IMR-90 (cell line): ENCODE measurements around the gene STKLD1. TPM values are rescaled to one million over a fixed set of nuclear protein-coding genes. Genes with fewer than 3 reads are reported as not detected.
A peak's percentile ranks its signal among the peaks of the same experiment; 100 is the strongest.

ENCODE experiments used
- ATAC-seq: fragments of 200-7000 bp; cut with Tn5 transposase; 2 replicates; pipeline ENCODE4 v1.9.1; 2020; ENCODE audit warnings: low read depth, mild to moderate bottlenecking, moderate library complexity
- BruUV-seq: library from RNA; stranded (reverse); fragments of 400-500 nt; replicated peaks from 2 replicates; lab custom pipeline; 2021; lab: Mats Ljungman, UMichigan
- CTCF ChIA-PET: fragments of 300-600 bp; formaldehyde crosslinking; extraction: SDS; loops from one replicate; lab custom pipeline; 2021; ENCODE audit warnings: antibody characterized with exemption; lab: Yijun Ruan, JAX
- POLR2A ChIA-PET: fragments of 300-600 bp; sonication (Branson Sonifier 250); formaldehyde crosslinking; loops from one replicate; lab custom pipeline; 2022; ENCODE audit warnings: antibody characterized with exemption; ENCODE audit not compliant: unreplicated experiment; lab: Charles Lee
- DNase-seq: peaks from one replicate; pipeline ENCODE4 v3.0.0; 2013
- H2AFZ ChIP-seq: replicated peaks from 2 replicates; pipeline ENCODE3; 2013; ENCODE audit warnings: low read length, mild to moderate bottlenecking; ENCODE audit not compliant: poor library complexity
- H2AK5ac ChIP-seq: 2 replicates; pipeline ENCODE4 v1.6.1; 2013; ENCODE audit warnings: low read depth, low read length, inconsistent platforms
- H2AK9ac ChIP-seq: replicated peaks from 2 replicates; pipeline ENCODE3; 2013; ENCODE audit warnings: mild to moderate bottlenecking, low read depth, low read length, moderate library complexity; ENCODE audit not compliant: poor library complexity
- H2BK120ac ChIP-seq: 2 replicates; pipeline ENCODE4 v1.6.1; 2013; ENCODE audit warnings: low read depth, low read length, inconsistent platforms
- H2BK15ac ChIP-seq: 3 replicates; pipeline ENCODE4 v1.6.1; 2013; ENCODE audit warnings: low read depth, low read length, inconsistent platforms
- H2BK20ac ChIP-seq: 2 replicates; pipeline ENCODE4 v1.6.1; 2013; ENCODE audit warnings: low read depth, mild to moderate bottlenecking, inconsistent platforms, low read length, moderate library complexity
- H2BK5ac ChIP-seq: 2 replicates; pipeline ENCODE4 v1.6.1; 2013; ENCODE audit warnings: mild to moderate bottlenecking, low read depth, low read length, inconsistent platforms; ENCODE audit not compliant: poor library complexity, severe bottlenecking
- H3K14ac ChIP-seq: replicated peaks from 2 replicates; pipeline ENCODE4 v1.6.1; 2013; ENCODE audit warnings: low read depth, low read length, inconsistent platforms
- H3K18ac ChIP-seq: 2 replicates; pipeline ENCODE4 v1.6.1; 2013; ENCODE audit warnings: low read depth, low read length, control low read depth
- H3K23ac ChIP-seq: 2 replicates; pipeline ENCODE4 v1.6.1; 2013; ENCODE audit warnings: low read depth, low read length, inconsistent platforms
- H3K27ac ChIP-seq: 2 replicates; pipeline ENCODE4 v1.5.1; 2013; ENCODE audit warnings: mild to moderate bottlenecking, control low read depth, low read length; ENCODE audit not compliant: insufficient read depth
- H3K27me3 ChIP-seq: 2 replicates; pipeline ENCODE4 v1.6.1; 2013; ENCODE audit warnings: low read length; ENCODE audit not compliant: control insufficient read depth, insufficient read depth
- H3K36me3 ChIP-seq: 2 replicates; pipeline ENCODE4 v1.6.1; 2013; ENCODE audit warnings: low read length, mixed read lengths; ENCODE audit not compliant: control insufficient read depth, insufficient read depth
- H3K4ac ChIP-seq: 2 replicates; pipeline ENCODE4 v1.6.1; 2013; ENCODE audit warnings: low read depth, low read length, inconsistent platforms
- H3K4me1 ChIP-seq: 2 replicates; pipeline ENCODE4 v1.6.1; 2013; ENCODE audit warnings: low read length, mixed read lengths; ENCODE audit not compliant: control insufficient read depth, insufficient read depth
- H3K4me2 ChIP-seq: 2 replicates; pipeline ENCODE4 v1.6.1; 2013; ENCODE audit warnings: low read depth, mild to moderate bottlenecking, control low read depth, low read length, moderate library complexity
- H3K4me3 ChIP-seq: 2 replicates; pipeline ENCODE4 v1.5.1; 2013; ENCODE audit warnings: low read depth, mild to moderate bottlenecking, control low read depth, low read length, moderate library complexity; ENCODE audit not compliant: insufficient read depth
- H3K56ac ChIP-seq: 2 replicates; pipeline ENCODE4 v1.6.1; 2013; ENCODE audit warnings: low read length, inconsistent platforms; ENCODE audit not compliant: insufficient read depth; ENCODE audit errors: extremely low read depth
- H3K79me1 ChIP-seq, 2 experiments: 2 replicates each; pipeline ENCODE4 v1.6.1; 2013; ENCODE audit warnings: low read length in 2 of 2, inconsistent platforms in 1 of 2, low read depth in 1 of 2
- H3K9ac ChIP-seq: 2 replicates; pipeline ENCODE4 v1.6.1; 2013; ENCODE audit warnings: low read depth, low read length, control low read depth
- H3K9me1 ChIP-seq: 2 replicates; pipeline ENCODE4 v1.6.1; 2013; ENCODE audit warnings: low read length, inconsistent platforms; ENCODE audit not compliant: insufficient read depth
- H3K9me3 ChIP-seq: 2 replicates; pipeline ENCODE4 v1.6.1; 2013; ENCODE audit warnings: low read length; ENCODE audit not compliant: control insufficient read depth, insufficient read depth
- H4K20me1 ChIP-seq: 2 replicates; pipeline ENCODE4 v1.6.1; 2013; ENCODE audit warnings: low read length, inconsistent platforms; ENCODE audit not compliant: insufficient read depth
- H4K5ac ChIP-seq: 2 replicates; pipeline ENCODE4 v1.6.1; 2013; ENCODE audit warnings: mild to moderate bottlenecking, low read depth, low read length, control low read depth
- H4K8ac ChIP-seq, 2 experiments: 2 replicates each; pipeline ENCODE4 v1.6.1; 2013; ENCODE audit warnings: low read depth in 2 of 2, low read length in 2 of 2, control low read depth in 1 of 2, inconsistent platforms in 1 of 2
- H4K91ac ChIP-seq: 2 replicates; pipeline ENCODE4 v1.6.1; 2013; ENCODE audit warnings: low read depth, low read length, inconsistent platforms; ENCODE audit not compliant: insufficient read depth
- CTCF ChIP-seq: conservative IDR thresholded peaks from 2 replicates; pipeline ENCODE4 v1.5.1; 2012; ENCODE audit warnings: mild to moderate bottlenecking, low read depth, low read length, improper control_type of control experiment
- RFX5 ChIP-seq: IDR thresholded peaks from 2 replicates; pipeline ENCODE4 v1.8.0; 2012; ENCODE audit warnings: low read depth, mild to moderate bottlenecking, low read length, moderate library complexity
- WGBS, 2 experiments: methylation state at CpG; one replicate each; pipeline versions ENCODE4 v1.1.5 to v1.1.7; 2013; ENCODE audit warnings: missing lambda C conversion rate in 2 of 2; ENCODE audit not compliant: insufficient read length in 1 of 2; ENCODE audit errors: extremely low coverage in 2 of 2; 5-methylcytosine and 5-hydroxymethylcytosine counted together
- dilution Hi-C: fragments of 300-500 bp; cut with HindIII; formaldehyde crosslinking; loops from one replicate; pipeline ENCODE4 v1.14.3; 2018; ENCODE audit warnings: low sequenced_read_pairs; ENCODE audit not compliant: unreplicated experiment
- in situ Hi-C: fragments of 300-500 bp; cut with MboI; formaldehyde crosslinking; loops from 3 replicates; pipeline ENCODE4 v1.14.3; 2019; ENCODE audit warnings: low sequenced_read_pairs, inconsistent platforms, mixed read lengths
- intact Hi-C: fragments of 100-400 bp; cut with micrococcal nuclease; formaldehyde crosslinking; loops from 2 replicates; pipeline ENCODE4 v1.10.0; 2022
- polyA plus RNA-seq, 3 experiments: library from polyadenylated mRNA; depleted of rRNA; stranded (reverse); fragments of >200 nt; gene quantifications; 2 replicates each; pipeline ENCODE4 v1.2.3, GENCODE V29; 2012; ENCODE audit warnings: low replicate concordance in 1 of 3
- total RNA-seq: library from RNA; depleted of rRNA; stranded (reverse); fragments of >200 nt; gene quantifications from 2 replicates; pipeline ENCODE4 v1.2.3, GENCODE V29; 2012

The STKLD1 gene
- total and polyA plus RNA-seq, 2 of the 4 experiments (the other 2 are of a cell fraction), result 0.54 to 0.65 TPM

- Histone ChIP-seq H3K9me1 (peaks cover 3% of the 10 kb centered on the region; the same call in 1 of the 2 replicates), H3K27ac (no peak overlapping the region), H3K14ac (no peak overlapping the region), H2BK15ac (no peak overlapping the region), H2BK120ac (no peak overlapping the region), H3K36me3 (peaks cover 63% of the 10 kb centered on the region), H3K4ac (no peak overlapping the region), H2BK20ac (no peak overlapping the region), H2AK9ac (peak overlapping the region; percentile 37), H3K4me1 (peaks cover 7% of the 10 kb centered on the region), H3K9me3 (no peaks in the 10 kb centered on the region), H3K4me2 (no peak overlapping the region), H3K4me3 (no peak overlapping the region), H2AK5ac (no peak overlapping the region), H2BK5ac (no peak overlapping the region), H4K5ac (no peak overlapping the region), H3K23ac (no peak overlapping the region), H3K27me3 (no peaks in the 10 kb centered on the region), H3K56ac (no peak overlapping the region), H3K18ac (no peak overlapping the region), H4K20me1 (peaks cover 10% of the 10 kb centered on the region; the same call in 1 of the 2 replicates), H3K79me1 (peaks cover 15 to 45% of the 10 kb centered on the region in 2 experiments; a peak in 3 of 4 replicates), H3K9ac (no peak overlapping the region), H2AFZ (no peak overlapping the region), H4K8ac (no peak overlapping the region), H4K91ac (no peak overlapping the region)
- WGBS, 2 experiments, result 50% methylated on average over 2 of the region's 11 CpGs; no CpG with 5 or more reads in 1 of the 2 experiments
- BruUV-seq, result no TSS peak
- CTCF ChIA-PET, result interaction anchor here (0.9 kb wide), 1 partner anchor 13 kb away, joined by 3 read pairs; no protein-coding TSS in a partner anchor
- ATAC-seq, result no peak
- no peak for DNase-seq
- dilution Hi-C loops, result no loop called here
- intact Hi-C loops, result no loop called here
- in situ Hi-C loops, result no loop called here
- TF ChIP-seq CTCF, result 0 out of 2 replicates have a peak, but pooled peaks have one; percentile 17
- no peak for TF ChIP-seq RFX5
- POLR2A ChIA-PET, result no interaction called here
Observed at GRCh38 chr9:133342570-133342969, 33.6 kb upstream of the STKLD1 start.
